GM21515 (cell line): ENCODE results near the gene IMMP2L.
"Not testable (repeated sequence)": the region's sequence is repeated elsewhere in the genome, so short reads cannot be mapped to it uniquely, and the experiment has no call there.

Experiments
- ATAC-seq: cut with Tn5 transposase; IDR thresholded peaks from one replicate; pipeline ENCODE4 v1.9.1; 2021; ENCODE audit not compliant: unreplicated experiment

Gene IMMP2L

GRCh38 chr7:110962374-110962773, 599.9 kb downstream of the IMMP2L start:
- ATAC-seq: no peak

- no peak for ATAC-seq
Measured at GRCh38 chr7:110960811-110961210, 601.5 kb downstream of the IMMP2L start.

GRCh38 chr7:110948280-110948679, 614.0 kb downstream of the IMMP2L start:
- ATAC-seq: no peak

GRCh38 chr7:110947408-110947807, 614.9 kb downstream of the IMMP2L start:
- ATAC-seq: no peak

- no peak for ATAC-seq
Measured at GRCh38 chr7:110944966-110945644, 617.2 kb downstream of the IMMP2L start.

GRCh38 chr7:110944448-110944847, 617.8 kb downstream of the IMMP2L start:
- no peak for ATAC-seq

- no peak for ATAC-seq
Measured at GRCh38 chr7:110943701-110944345, 618.5 kb downstream of the IMMP2L start.

GRCh38 chr7:110941385-110941784, 620.9 kb downstream of the IMMP2L start:
- ATAC-seq: no peak

GRCh38 chr7:110940756-110941155, 621.5 kb downstream of the IMMP2L start:
- no peak for ATAC-seq

GRCh38 chr7:110938165-110938564, 624.1 kb downstream of the IMMP2L start:
- ATAC-seq: no peak

- not testable (repeated sequence) for ATAC-seq
Measured at GRCh38 chr7:110936665-110937064, 625.6 kb downstream of the IMMP2L start.

- ATAC-seq: no peak
Measured at GRCh38 chr7:110929480-110930249, 632.6 kb downstream of the IMMP2L start.

GRCh38 chr7:110922906-110923305, 639.4 kb downstream of the IMMP2L start:
- ATAC-seq: no peak

- ATAC-seq: no peak
Measured at GRCh38 chr7:110921595-110922151, 640.6 kb downstream of the IMMP2L start.

- no peak for ATAC-seq
Measured at GRCh38 chr7:110918949-110919548, 643.2 kb downstream of the IMMP2L start.

- ATAC-seq: no peak
Measured at GRCh38 chr7:110914263-110914662, 648.0 kb downstream of the IMMP2L start.

- ATAC-seq: no peak
Measured at GRCh38 chr7:110911632-110912031, 650.7 kb downstream of the IMMP2L start.

GRCh38 chr7:110909117-110909516, 653.2 kb downstream of the IMMP2L start:
- no peak for ATAC-seq

GRCh38 chr7:110905773-110906566, 656.3 kb downstream of the IMMP2L start:
- no peak for ATAC-seq

- ATAC-seq: no peak
Measured at GRCh38 chr7:110898516-110898915, 663.8 kb downstream of the IMMP2L start.
